Right cardiac atrium (tissue), 5 donors: Measurements from ENCODE around the gene GRK6. TPM values are rescaled to one million over a fixed set of nuclear protein-coding genes. Genes with fewer than 3 reads are reported as not detected.

Source experiments
- ATAC-seq, 2 donors: fragments of 200-7000 bp; cut with Tn5 transposase; one replicate each; pipeline versions ENCODE4 v1.8.0 to v1.9.1; 2020; ENCODE audit warnings: moderate library complexity in 2 of 2, mild to moderate bottlenecking in 1 of 2
- DNase-seq, 3 donors: peaks; one replicate each; pipeline ENCODE4 v3.0.0-alpha.2; 2020
- H3K27ac ChIP-seq: one replicate; pipeline ENCODE4 v1.5.1; 2013; ENCODE audit warnings: mild to moderate bottlenecking, low read length, control low read depth, moderate library complexity
- H3K27me3 ChIP-seq: one replicate; pipeline ENCODE4 v1.6.1; 2013; ENCODE audit not compliant: control insufficient read depth, insufficient read depth
- H3K4me1 ChIP-seq: one replicate; pipeline ENCODE4 v1.6.1; 2013; ENCODE audit warnings: low read length; ENCODE audit not compliant: control insufficient read depth, insufficient read depth
- H3K4me3 ChIP-seq: one replicate; pipeline ENCODE4 v1.5.1; 2013; ENCODE audit warnings: low read length, control low read depth
- H3K9me3 ChIP-seq: one replicate; pipeline ENCODE4 v1.6.1; 2013; ENCODE audit warnings: low read length; ENCODE audit not compliant: control insufficient read depth
- WGBS: extraction: QIAGEN DNeasy Blood & Tissue Kit; methylation state at CpG from one replicate; pipeline ENCODE4 v1.1.7; 2013; 5-methylcytosine and 5-hydroxymethylcytosine counted together
- intact Hi-C, 4 donors: fragments of 100-400 bp; cut with DNase I; formaldehyde crosslinking; loops; one replicate each; pipeline versions ENCODE4 v1.11.0 to v1.14.0; 2022 to 2023
- polyA plus RNA-seq: library from polyadenylated mRNA; stranded (reverse); fragments of 200-250 nt; gene quantifications from one replicate; pipeline ENCODE4 v1.2.3, GENCODE V29; 2013
- total RNA-seq, 4 donors: library from RNA; stranded (reverse); fragmentation: NEBNext Ultra II Directional; extraction: Animal tissue kit (Norgen Biotek cat#: 25700); gene quantifications; one replicate each; pipeline ENCODE4 v1.2.1, GENCODE V29; 2021
- donor health status: healthy with polysubstance abuse.
- donor health status: DM: no; HTN: yes; CAD: no.
- donor health status: DM: no; HTN: no; CAD: no.
- donor health status: DM: no; HTN: yes; CAD: no; lungs with severe emphysema.
- donor health status: DM: yes; HTN: yes; CAD: no.

Gene GRK6
- total and polyA plus RNA-seq, 5 donors = 7.4 to 16.9 (median 15.1) TPM

GRCh38 chr5:177434437-177434836 lies 8.0 kb downstream of the GRK6 start:
- DNase-seq (peak in 2 of 3 donors; percentile 23 to 41), ATAC-seq (no peak)
- 88% methylated on average over 8 of the region's 8 CpGs for WGBS
- H3K9me3 ChIP-seq = no peaks in the 10 kb centered on the region
- H3K4me1 ChIP-seq = no peaks in the 10 kb centered on the region
- intact Hi-C loops = no loop called here
- H3K27me3 ChIP-seq = no peaks in the 10 kb centered on the region
- H3K4me3 ChIP-seq = no peak overlapping the region
- H3K27ac ChIP-seq = no peak overlapping the region

GRCh38 chr5:177434942-177435738 lies 8.7 kb downstream of the GRK6 start:
- intact Hi-C loops = no loop called here
- Histone ChIP-seq H3K27me3 (no peaks in the 10 kb centered on the region), H3K27ac (no peak overlapping the region), H3K4me1 (no peaks in the 10 kb centered on the region), H3K9me3 (no peaks in the 10 kb centered on the region), H3K4me3 (no peak overlapping the region)
- WGBS = 95% methylated on average over 20 of the region's 20 CpGs
- ATAC-seq = no peak
- DNase-seq = peak in 2 of 3 donors; percentile 34 to 36

- no peaks in the 10 kb centered on the region for H3K4me1 ChIP-seq
- no peaks in the 10 kb centered on the region for H3K27me3 ChIP-seq
- DNase-seq (peak in 2 of 3 donors; percentile 53 to 55), ATAC-seq (no peak)
- no peak overlapping the region for H3K27ac ChIP-seq
- intact Hi-C loops = no loop called here
- no peak overlapping the region for H3K4me3 ChIP-seq
- H3K9me3 ChIP-seq = no peaks in the 10 kb centered on the region
- 95% methylated on average over 37 of the region's 37 CpGs for WGBS
These were observed 9.5 kb downstream of the GRK6 start for GRCh38 chr5:177435847-177436536.

GRCh38 chr5:177437623-177438022 lies 11.1 kb downstream of the GRK6 start:
- Histone ChIP-seq H3K27ac (no peak overlapping the region), H3K4me1 (no peaks in the 10 kb centered on the region), H3K4me3 (no peak overlapping the region), H3K9me3 (no peaks in the 10 kb centered on the region), H3K27me3 (no peaks in the 10 kb centered on the region)
- 72% methylated on average over 4 of the region's 4 CpGs for WGBS
- ATAC-seq (no peak), DNase-seq (peak in 1 of 3 donors; percentile 4)
- intact Hi-C loops = no loop called here

- H3K9me3 ChIP-seq = no peaks in the 10 kb centered on the region
- DNase-seq (peak in 2 of 3 donors; percentile 36 to 46), ATAC-seq (no peak)
- no peak overlapping the region for H3K27ac ChIP-seq
- no peak overlapping the region for H3K4me3 ChIP-seq
- WGBS = 90% methylated on average over 10 of the region's 10 CpGs
- H3K4me1 ChIP-seq = no peaks in the 10 kb centered on the region
- intact Hi-C loops = no loop called here
- H3K27me3 ChIP-seq = no peaks in the 10 kb centered on the region
These were observed 12.0 kb downstream of the GRK6 start for GRCh38 chr5:177438468-177438867.

GRCh38 chr5:177439518-177440053 lies 13.1 kb downstream of the GRK6 start:
- H3K4me1 ChIP-seq = no peaks in the 10 kb centered on the region
- no peak overlapping the region for H3K27ac ChIP-seq
- DNase-seq (no peak), ATAC-seq (no peak)
- H3K9me3 ChIP-seq = no peaks in the 10 kb centered on the region
- no peak overlapping the region for H3K4me3 ChIP-seq
- 95% methylated on average over 4 of the region's 4 CpGs for WGBS
- H3K27me3 ChIP-seq = no peaks in the 10 kb centered on the region
- intact Hi-C loops = no loop called here

GRCh38 chr5:177440211-177440989 lies 13.9 kb downstream of the GRK6 start:
- Histone ChIP-seq H3K4me1 (no peaks in the 10 kb centered on the region), H3K9me3 (no peaks in the 10 kb centered on the region), H3K27me3 (no peaks in the 10 kb centered on the region), H3K4me3 (no peak overlapping the region), H3K27ac (no peak overlapping the region)
- DNase-seq = peak in 1 of 3 donors; percentile 55
- WGBS = 90% methylated on average over 24 of the region's 24 CpGs
- intact Hi-C loops = no loop called here
- no peak for ATAC-seq

GRCh38 chr5:177440990-177441780 lies 14.7 kb downstream of the GRK6 start:
- H3K4me3 ChIP-seq = no peak overlapping the region
- no peaks in the 10 kb centered on the region for H3K9me3 ChIP-seq
- ATAC-seq (no peak), DNase-seq (peak in 1 of 3 donors; percentile 45)
- no peaks in the 10 kb centered on the region for H3K4me1 ChIP-seq
- intact Hi-C loops = no loop called here
- 89% methylated on average over 26 of the region's 26 CpGs for WGBS
- H3K27me3 ChIP-seq = no peaks in the 10 kb centered on the region
- no peak overlapping the region for H3K27ac ChIP-seq

- Histone ChIP-seq H3K4me3 (no peak overlapping the region), H3K9me3 (no peaks in the 10 kb centered on the region), H3K4me1 (no peaks in the 10 kb centered on the region), H3K27ac (no peak overlapping the region), H3K27me3 (no peaks in the 10 kb centered on the region)
- ATAC-seq (no peak), DNase-seq (peak in 2 of 3 donors; percentile 35 to 41)
- WGBS = 90% methylated on average over 20 of the region's 20 CpGs
- intact Hi-C loops = no loop called here
These were observed 15.8 kb downstream of the GRK6 start for GRCh38 chr5:177442066-177442826.
